ENCODE data around the gene PEBP1. TPM values are rescaled to one million over a fixed set of nuclear protein-coding genes. Genes with fewer than 3 reads are reported as not detected.
A peak's percentile ranks its signal among the peaks of the same experiment; 100 is the strongest.

Gene PEBP1
- total RNA-seq, 1 donor from 2014 or later: 216 TPM

DNA sequence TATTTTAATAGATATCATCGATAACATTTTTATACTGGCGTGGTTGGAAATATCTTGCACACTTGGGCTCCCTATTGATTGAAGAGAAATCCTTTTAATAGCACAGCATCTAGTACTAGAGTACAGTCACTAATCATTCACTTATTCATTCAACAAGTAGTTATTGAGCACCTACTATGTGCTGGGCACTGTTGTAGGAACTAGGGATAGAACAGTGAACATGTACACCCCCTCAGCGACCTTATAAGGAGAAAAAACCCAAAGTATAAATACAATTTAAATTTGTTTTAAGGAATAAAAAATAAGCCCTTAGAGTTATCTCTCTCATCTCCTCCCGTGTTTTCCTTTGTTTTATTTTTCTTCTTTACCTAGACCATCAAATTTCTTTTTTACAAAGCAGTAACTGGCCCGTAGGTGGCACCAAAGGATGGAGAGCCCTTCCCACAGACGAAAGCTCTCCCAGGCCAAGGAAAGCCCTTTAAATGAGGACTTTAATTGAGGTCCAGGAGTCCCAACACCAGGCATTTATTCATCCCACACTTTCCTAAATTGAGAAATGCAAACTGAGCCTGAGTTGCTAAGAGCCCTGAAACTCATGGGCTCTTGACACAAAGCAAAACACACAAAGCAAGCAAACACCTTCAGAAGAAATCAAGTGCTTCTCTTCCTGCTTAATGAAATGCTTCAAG, 29.0 kb downstream of the PEBP1 start:
- TF ChIP-seq, protein P1, sequence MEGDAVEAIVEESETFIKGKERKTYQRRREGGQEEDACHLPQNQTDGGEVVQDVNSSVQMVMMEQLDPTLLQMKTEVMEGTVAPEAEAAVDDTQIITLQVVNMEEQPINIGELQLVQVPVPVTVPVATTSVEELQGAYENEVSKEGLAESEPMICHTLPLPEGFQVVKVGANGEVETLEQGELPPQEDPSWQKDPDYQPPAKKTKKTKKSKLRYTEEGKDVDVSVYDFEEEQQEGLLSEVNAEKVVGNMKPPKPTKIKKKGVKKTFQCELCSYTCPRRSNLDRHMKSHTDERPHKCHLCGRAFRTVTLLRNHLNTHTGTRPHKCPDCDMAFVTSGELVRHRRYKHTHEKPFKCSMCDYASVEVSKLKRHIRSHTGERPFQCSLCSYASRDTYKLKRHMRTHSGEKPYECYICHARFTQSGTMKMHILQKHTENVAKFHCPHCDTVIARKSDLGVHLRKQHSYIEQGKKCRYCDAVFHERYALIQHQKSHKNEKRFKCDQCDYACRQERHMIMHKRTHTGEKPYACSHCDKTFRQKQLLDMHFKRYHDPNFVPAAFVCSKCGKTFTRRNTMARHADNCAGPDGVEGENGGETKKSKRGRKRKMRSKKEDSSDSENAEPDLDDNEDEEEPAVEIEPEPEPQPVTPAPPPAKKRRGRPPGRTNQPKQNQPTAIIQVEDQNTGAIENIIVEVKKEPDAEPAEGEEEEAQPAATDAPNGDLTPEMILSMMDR (IDR thresholded peaks at IDR 0.05; ENCODE audit: unreplicated experiment): peak; percentile 68
- H3K4me1 Mint-ChIP-seq (ENCODE audit: low read depth): no peaks in the 10 kb centered on the region
- H3K27ac Mint-ChIP-seq: no peak overlapping the region
- H3K36me3 Mint-ChIP-seq (ENCODE audit: insufficient read depth): peaks cover under 1% of the 10 kb centered on the region
- H3K27me3 Mint-ChIP-seq: no peaks in the 10 kb centered on the region
- DNase-seq (ENCODE audit: low spot score, unreplicated experiment): peak; percentile 24
- H3K4me3 Mint-ChIP-seq (ENCODE audit: low read depth): no peak overlapping the region
- H3K9me3 Mint-ChIP-seq (ENCODE audit: low read depth): no peaks in the 10 kb centered on the region

DNA sequence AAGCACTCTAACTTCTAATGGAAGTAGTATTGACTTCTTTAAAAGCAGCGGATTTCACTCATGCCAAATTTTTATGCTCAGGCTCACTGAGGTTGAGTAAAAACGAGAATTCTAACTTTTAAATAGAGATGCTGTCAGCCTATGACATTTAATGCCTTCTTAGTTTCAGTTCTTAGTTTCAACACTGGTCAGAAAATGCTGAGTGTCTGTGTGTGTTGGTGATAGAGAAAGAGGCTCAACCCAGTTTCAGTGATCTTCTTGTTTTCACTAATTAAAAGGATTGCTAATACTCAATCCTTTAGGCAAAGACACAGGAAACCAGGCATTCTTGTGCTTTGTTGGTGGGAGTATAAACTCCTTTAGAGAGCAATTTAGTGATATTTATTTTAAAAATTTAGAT, 31.0 kb downstream of the PEBP1 start:
- Mint-ChIP-seq H3K9me3 (ENCODE audit: low read depth) (no peaks in the 10 kb centered on the region), H3K27me3 (no peaks in the 10 kb centered on the region), H3K4me1 (ENCODE audit: low read depth) (no peaks in the 10 kb centered on the region), H3K27ac (no peak overlapping the region), H3K4me3 (ENCODE audit: low read depth) (no peak overlapping the region), H3K36me3 (ENCODE audit: insufficient read depth) (peaks cover 9% of the 10 kb centered on the region)
- TF ChIP-seq, protein P1 (IDR thresholded peaks at IDR 0.05; ENCODE audit: unreplicated experiment): no peak
- no peak for DNase-seq (ENCODE audit: low spot score, unreplicated experiment)

GRCh38 chr12:118175823-118176447, 40.0 kb downstream of the PEBP1 start:
- no peaks in the 10 kb centered on the region for H3K27me3 Mint-ChIP-seq
- no peaks in the 10 kb centered on the region for H3K4me1 Mint-ChIP-seq (ENCODE audit: low read depth)
- no peak overlapping the region for H3K4me3 Mint-ChIP-seq (ENCODE audit: low read depth)
- DNase-seq (ENCODE audit: low spot score, unreplicated experiment): no peak
- peaks cover 14% of the 10 kb centered on the region for H3K36me3 Mint-ChIP-seq (ENCODE audit: insufficient read depth)
- no peak overlapping the region for H3K27ac Mint-ChIP-seq
- TF ChIP-seq, protein P1 (IDR thresholded peaks at IDR 0.05; ENCODE audit: unreplicated experiment): no peak
- H3K9me3 Mint-ChIP-seq (ENCODE audit: low read depth): no peaks in the 10 kb centered on the region

DNA sequence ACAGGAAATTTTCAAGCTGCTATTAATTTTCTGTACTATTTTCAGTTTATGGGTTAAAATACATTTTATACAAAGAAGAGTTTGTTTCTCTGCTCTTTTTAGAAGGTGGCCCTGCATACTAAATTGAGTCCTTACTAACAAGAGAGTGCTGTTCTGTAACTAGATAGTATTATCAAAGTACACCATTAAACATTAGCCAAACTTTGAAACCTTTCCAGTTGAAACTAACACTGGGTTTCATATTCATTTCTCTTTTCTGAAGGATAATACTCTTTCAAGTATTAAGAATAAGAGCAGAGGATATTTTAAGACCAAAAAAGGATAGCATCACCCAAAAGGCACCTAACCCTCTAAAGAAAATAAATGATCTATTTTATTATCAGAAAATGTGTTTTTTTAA, 47.2 kb downstream of the PEBP1 start:
- Mint-ChIP-seq H3K27ac (no peak overlapping the region), H3K9me3 (ENCODE audit: low read depth) (no peaks in the 10 kb centered on the region), H3K27me3 (no peaks in the 10 kb centered on the region)

DNA sequence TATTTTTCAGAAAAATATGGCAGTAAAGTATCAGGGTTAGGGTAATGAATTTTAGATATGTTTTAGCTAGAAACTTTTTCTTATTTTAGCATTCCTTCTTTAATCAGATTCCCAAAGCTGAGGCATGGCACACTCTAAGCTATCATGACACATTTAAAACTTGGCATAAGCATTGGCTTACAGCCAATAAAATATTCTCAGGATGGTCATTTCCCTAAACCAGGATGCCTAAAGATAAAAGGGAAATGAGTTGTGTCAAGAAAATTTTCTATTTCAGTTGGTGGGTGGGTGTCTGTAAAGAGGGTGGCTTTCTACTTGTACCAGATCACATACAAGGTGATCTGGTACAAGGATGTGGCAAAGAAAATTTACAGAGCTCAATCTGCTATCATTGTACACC, 47.8 kb downstream of the PEBP1 start:
- Mint-ChIP-seq H3K4me3 (ENCODE audit: low read depth) (no peak overlapping the region), H3K27me3 (no peaks in the 10 kb centered on the region), H3K9me3 (ENCODE audit: low read depth) (no peaks in the 10 kb centered on the region), H3K36me3 (ENCODE audit: insufficient read depth) (peaks cover 2% of the 10 kb centered on the region), H3K4me1 (ENCODE audit: low read depth) (peaks cover 6% of the 10 kb centered on the region), H3K27ac (no peak overlapping the region)
- TF ChIP-seq, protein P1 (IDR thresholded peaks at IDR 0.05; ENCODE audit: unreplicated experiment): no peak
- no peak for DNase-seq (ENCODE audit: low spot score, unreplicated experiment)

More for the DNA sequence above, 47.2 kb downstream of the PEBP1 start:
- no peak for DNase-seq (ENCODE audit: low spot score, unreplicated experiment)
- peaks cover 6% of the 10 kb centered on the region for H3K4me1 Mint-ChIP-seq (ENCODE audit: low read depth)
- TF ChIP-seq, protein P1 (IDR thresholded peaks at IDR 0.05; ENCODE audit: unreplicated experiment): no peak
- peaks cover 2% of the 10 kb centered on the region for H3K36me3 Mint-ChIP-seq (ENCODE audit: insufficient read depth)
- H3K4me3 Mint-ChIP-seq (ENCODE audit: low read depth): no peak overlapping the region

All from progenitor cell of endocrine pancreas (in vitro differentiated cells).